GM21526 (cell line): ENCODE measurements around the gene UNKL.

Experiments used
- ATAC-seq: cut with Tn5 transposase; IDR thresholded peaks from one replicate; pipeline ENCODE4 v1.9.1; 2021; ENCODE audit warnings: moderate library complexity; ENCODE audit not compliant: unreplicated experiment, low FRiP score

Gene UNKL

GRCh38 chr16:1414532-1415260 lies at the start of gene UNKL:
TSS of gene UNKL (minus strand) at chr16:1414704. CDS start at chr16:1414691, 13 bp downstream.
- ATAC-seq: no peak

- ATAC-seq: no peak
Measured at GRCh38 chr16:1461146-1461545, 46.6 kb upstream of the UNKL start.

GRCh38 chr16:1460602-1461138 lies 46.2 kb upstream of the UNKL start:
- no peak for ATAC-seq

GRCh38 chr16:1459967-1460366 lies 45.5 kb upstream of the UNKL start:
- ATAC-seq: no peak

- ATAC-seq: no peak
Measured at GRCh38 chr16:1458977-1459341, 44.5 kb upstream of the UNKL start.

GRCh38 chr16:1458336-1458976 lies 44.0 kb upstream of the UNKL start:
- no peak for ATAC-seq

- no peak for ATAC-seq
Measured at GRCh38 chr16:1457489-1458245, 43.2 kb upstream of the UNKL start.

GRCh38 chr16:1456951-1457350 lies 42.4 kb upstream of the UNKL start:
- ATAC-seq: no peak

- ATAC-seq: no peak
Measured at GRCh38 chr16:1455190-1456171, 41.0 kb upstream of the UNKL start.

GRCh38 chr16:1454561-1454960 lies 40.1 kb upstream of the UNKL start:
- no peak for ATAC-seq

GRCh38 chr16:1453316-1453715 lies 38.8 kb upstream of the UNKL start:
- ATAC-seq: no peak

GRCh38 chr16:1452530-1452929 lies 38.0 kb upstream of the UNKL start:
- no peak for ATAC-seq

- ATAC-seq: no peak
Measured at GRCh38 chr16:1451702-1452392, 37.3 kb upstream of the UNKL start.

- ATAC-seq: no peak
Measured at GRCh38 chr16:1450841-1451240, 36.3 kb upstream of the UNKL start.

GRCh38 chr16:1450218-1450617 lies 35.7 kb upstream of the UNKL start:
- ATAC-seq: no peak

GRCh38 chr16:1449201-1449788 lies 34.8 kb upstream of the UNKL start:
- ATAC-seq: no peak

- no peak for ATAC-seq
Measured at GRCh38 chr16:1448536-1449116, 34.1 kb upstream of the UNKL start.

GRCh38 chr16:1447965-1448364 lies 33.5 kb upstream of the UNKL start:
- no peak for ATAC-seq
